Astrocyte of the cerebellum (primary cell): ENCODE measurements around the gene RDH13.
"Not testable (repeated sequence)": the region's sequence is repeated elsewhere in the genome, so short reads cannot be mapped to it uniquely, and the experiment has no call there.

Experiments used
- DNase-seq: peaks from one replicate; pipeline ENCODE4 v3.0.0-alpha.2; 2011; ENCODE audit warnings: low read depth
- H3K4me3 ChIP-seq: 2 replicates; pipeline ENCODE4 v1.5.1; 2011; ENCODE audit warnings: mild to moderate bottlenecking, low read depth, low read length, moderate library complexity
- in situ Hi-C: cut with HindIII; loops from 2 replicates; pipeline ENCODE4 v1.10.0; 2017; ENCODE audit warnings: low sequenced_read_pairs
- TF ChIP-seq, protein P1 (sequence below): IDR thresholded peaks from 2 replicates; pipeline ENCODE4 v1.5.1; 2012; ENCODE audit warnings: low read length, low read depth, moderate library complexity, mild to moderate bottlenecking; ENCODE audit errors: missing control alignments

The RDH13 gene, protein sequence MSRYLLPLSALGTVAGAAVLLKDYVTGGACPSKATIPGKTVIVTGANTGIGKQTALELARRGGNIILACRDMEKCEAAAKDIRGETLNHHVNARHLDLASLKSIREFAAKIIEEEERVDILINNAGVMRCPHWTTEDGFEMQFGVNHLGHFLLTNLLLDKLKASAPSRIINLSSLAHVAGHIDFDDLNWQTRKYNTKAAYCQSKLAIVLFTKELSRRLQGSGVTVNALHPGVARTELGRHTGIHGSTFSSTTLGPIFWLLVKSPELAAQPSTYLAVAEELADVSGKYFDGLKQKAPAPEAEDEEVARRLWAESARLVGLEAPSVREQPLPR

DNA sequence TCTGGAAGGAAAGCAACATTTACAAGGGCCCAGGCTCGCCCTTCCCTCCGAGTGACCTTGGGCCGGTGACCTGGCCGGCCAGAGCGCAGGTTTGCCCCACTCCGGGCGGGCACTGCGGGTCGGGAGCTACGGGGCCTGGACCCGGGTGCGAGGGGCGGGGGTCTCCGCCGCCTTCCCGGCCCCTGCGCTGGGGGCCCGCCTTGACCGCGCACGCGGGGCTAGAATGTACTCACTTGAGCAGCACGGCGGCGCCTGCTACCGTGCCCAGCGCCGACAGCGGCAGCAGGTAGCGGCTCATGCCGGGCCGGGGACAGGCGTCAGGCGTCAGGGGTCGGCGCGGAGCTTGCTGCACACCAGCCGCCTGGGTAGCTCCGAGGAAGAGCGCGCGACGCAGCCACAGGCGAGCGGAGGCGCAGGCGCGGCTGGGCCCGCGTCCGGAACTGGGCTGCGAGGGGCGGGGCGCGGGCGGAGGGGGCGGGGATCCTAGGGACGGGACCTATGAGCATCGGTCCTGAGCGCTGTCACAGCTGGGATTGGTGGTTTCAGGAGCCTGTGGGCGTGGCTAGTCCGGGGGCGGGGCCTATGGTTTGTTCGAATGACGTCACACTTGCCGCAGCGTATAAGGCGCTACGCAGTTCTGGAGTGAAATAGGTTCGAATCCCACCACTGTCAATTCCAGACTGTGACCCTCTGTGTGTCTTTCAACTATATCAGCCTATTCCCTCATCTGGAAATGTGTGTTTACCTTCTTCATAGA, at the start of gene RDH13:
Gene RDH13, minus strand, starts transcription at position 414 of the 757 bp plus-strand sequence. Its CDS starts 116 bp downstream, at position 298.
- in situ Hi-C loops = no loop called here
- TF ChIP-seq, protein P1, sequence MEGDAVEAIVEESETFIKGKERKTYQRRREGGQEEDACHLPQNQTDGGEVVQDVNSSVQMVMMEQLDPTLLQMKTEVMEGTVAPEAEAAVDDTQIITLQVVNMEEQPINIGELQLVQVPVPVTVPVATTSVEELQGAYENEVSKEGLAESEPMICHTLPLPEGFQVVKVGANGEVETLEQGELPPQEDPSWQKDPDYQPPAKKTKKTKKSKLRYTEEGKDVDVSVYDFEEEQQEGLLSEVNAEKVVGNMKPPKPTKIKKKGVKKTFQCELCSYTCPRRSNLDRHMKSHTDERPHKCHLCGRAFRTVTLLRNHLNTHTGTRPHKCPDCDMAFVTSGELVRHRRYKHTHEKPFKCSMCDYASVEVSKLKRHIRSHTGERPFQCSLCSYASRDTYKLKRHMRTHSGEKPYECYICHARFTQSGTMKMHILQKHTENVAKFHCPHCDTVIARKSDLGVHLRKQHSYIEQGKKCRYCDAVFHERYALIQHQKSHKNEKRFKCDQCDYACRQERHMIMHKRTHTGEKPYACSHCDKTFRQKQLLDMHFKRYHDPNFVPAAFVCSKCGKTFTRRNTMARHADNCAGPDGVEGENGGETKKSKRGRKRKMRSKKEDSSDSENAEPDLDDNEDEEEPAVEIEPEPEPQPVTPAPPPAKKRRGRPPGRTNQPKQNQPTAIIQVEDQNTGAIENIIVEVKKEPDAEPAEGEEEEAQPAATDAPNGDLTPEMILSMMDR = no peak
- peak within 1 kb of the TSS; percentile 74 for H3K4me3 ChIP-seq
- peak; percentile 86 for DNase-seq

DNA sequence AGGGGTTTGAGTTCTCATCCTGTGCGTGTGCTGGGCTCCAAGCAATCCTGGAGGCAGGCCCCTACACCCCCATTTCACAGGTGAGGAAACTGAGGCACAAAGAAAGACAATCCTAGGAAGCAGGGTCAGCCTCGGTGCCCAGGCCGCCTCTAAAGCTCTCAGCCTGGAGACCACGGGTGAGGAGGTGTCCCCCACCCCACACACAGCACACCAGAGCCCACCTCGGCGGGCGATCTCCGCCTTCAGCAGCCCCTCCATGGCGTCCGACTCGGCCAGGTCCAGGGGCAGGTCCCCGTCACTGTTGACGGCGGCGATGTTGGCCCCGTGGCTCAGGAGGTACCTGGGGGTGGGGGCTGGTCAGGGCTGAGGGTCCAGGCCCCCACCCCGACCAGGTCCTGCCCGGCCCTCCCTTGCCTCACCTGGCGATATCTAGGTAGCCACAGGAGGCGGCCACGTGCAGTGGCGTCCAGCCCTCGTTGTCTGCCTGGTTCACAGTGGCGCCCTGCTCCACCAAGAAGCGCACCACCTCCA, 49.4 kb upstream of the RDH13 start:
- no peak overlapping the region for H3K4me3 ChIP-seq
- TF ChIP-seq, protein P1 = no peak
- DNase-seq = no peak
- in situ Hi-C loops = no loop called here

DNA sequence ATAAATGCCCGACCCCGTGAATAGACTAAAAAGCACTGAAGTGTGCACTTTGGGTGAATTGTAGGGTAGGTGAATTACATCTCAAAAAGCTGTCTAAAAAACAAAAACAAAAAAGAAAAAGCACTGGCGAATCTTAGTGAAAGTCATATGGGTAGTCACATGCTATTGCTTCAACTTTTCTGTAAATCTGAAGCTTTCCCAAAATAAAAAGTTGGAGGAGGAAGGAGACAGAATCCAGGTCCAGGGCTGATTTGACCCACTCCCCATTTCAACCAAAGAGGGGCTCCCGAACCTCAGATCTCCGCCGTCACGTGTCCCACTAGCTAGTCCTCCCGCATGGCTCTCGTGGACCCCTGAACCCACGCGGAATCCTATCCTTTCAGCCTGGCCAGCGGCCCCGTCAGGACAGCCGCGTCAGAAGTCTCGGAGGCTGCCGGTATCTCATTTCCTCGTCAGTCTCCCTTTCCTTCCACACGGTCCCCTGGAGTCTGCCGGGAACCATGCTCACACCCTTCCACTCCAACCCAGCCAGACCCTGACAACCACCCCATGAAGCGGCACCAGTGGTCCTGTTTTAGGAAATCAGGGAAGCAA, 48.4 kb upstream of the RDH13 start:
- TF ChIP-seq, protein P1 = no peak
- H3K4me3 ChIP-seq = no peak overlapping the region
- in situ Hi-C loops = no loop called here
- DNase-seq = no peak

DNA sequence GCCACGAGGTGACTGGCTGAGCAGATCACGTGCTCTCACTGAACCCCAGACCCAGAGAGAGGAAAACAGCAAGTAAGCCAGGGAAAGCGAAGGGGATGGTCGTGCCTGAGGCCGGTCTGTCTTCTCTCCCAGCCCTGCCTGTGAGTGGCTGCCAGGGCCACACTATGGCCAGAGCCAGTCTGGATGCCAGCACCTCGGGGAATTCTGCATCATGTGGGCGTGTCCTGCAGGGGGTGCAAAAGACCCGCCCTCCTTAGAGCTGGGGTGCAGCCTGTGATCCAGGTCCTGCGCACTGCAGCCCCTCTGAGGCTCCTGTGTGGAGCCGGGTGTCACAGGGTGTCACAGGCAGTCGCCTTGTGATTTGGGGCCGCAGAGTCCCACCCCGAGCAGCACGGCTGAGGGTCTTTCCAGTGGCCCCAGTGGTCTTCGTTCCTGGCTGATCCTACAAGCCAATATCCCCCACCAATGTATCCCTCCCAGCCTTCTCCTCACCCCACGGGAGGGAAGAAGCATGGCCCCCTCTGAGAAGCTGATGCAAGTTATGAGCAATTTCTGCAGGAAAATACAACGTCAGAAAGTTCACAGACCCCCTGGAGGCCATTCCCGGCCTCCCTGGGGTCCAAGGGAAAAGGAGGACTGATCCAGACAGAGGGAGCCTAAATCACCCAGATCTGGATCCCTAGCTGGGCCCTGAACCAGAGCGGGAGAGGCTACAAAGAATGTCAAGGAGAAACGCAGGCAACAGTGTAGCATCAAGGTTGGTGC, 46.8 kb upstream of the RDH13 start:
- DNase-seq = no peak
- in situ Hi-C loops = no loop called here
- TF ChIP-seq, protein P1 = no peak
- H3K4me3 ChIP-seq = no peak overlapping the region

DNA sequence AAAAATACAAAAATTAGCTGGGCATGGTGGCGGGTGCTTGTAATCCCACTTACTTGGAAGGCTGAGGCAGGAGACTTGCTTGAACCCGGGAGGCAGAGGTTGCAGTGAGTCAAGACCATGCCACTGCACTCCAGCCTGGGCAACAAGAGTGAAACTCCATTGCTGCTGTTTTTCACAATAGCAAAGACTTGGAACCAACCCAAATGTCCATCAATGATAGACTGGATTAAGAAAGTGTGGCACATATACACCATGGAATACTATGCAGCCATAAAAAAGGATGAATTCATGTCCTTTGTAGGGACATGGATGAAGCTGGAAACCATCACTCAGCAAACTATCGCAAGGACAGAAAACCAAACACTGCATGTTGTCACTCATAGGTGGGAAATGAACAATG, 44.3 kb upstream of the RDH13 start:
- DNase-seq, in situ Hi-C loops, H3K4me3 ChIP-seq: not testable (repeated sequence)

DNA sequence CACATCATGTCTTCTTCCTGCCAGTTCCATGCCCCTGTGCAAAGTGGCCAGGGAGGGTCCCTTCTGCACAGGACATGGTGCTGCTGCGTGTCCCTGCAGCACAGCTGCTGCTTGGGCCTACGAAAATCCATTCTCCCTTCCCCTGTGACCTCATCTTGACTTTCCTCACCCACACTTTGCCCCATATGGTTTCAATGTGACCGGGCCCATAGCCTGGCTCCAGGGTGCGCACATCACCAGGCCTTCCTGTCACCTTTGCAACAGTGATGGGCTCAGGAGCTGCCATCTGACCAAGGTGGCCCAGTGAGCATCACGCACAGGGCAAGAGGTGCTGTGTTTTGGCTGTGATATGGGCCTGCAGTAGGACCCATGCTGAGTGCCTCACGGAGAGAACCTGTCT, 43.6 kb upstream of the RDH13 start:
- no peak for DNase-seq
- no peak overlapping the region for H3K4me3 ChIP-seq
- TF ChIP-seq, protein P1 = no peak
- in situ Hi-C loops = no loop called here
